ENCODE measurements around the gene ANKRD55.

GRCh38 chr5:56094579-56095361, 138.4 kb downstream of the ANKRD55 start:
- TF ChIP-seq, protein P1, sequence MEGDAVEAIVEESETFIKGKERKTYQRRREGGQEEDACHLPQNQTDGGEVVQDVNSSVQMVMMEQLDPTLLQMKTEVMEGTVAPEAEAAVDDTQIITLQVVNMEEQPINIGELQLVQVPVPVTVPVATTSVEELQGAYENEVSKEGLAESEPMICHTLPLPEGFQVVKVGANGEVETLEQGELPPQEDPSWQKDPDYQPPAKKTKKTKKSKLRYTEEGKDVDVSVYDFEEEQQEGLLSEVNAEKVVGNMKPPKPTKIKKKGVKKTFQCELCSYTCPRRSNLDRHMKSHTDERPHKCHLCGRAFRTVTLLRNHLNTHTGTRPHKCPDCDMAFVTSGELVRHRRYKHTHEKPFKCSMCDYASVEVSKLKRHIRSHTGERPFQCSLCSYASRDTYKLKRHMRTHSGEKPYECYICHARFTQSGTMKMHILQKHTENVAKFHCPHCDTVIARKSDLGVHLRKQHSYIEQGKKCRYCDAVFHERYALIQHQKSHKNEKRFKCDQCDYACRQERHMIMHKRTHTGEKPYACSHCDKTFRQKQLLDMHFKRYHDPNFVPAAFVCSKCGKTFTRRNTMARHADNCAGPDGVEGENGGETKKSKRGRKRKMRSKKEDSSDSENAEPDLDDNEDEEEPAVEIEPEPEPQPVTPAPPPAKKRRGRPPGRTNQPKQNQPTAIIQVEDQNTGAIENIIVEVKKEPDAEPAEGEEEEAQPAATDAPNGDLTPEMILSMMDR (IDR thresholded peaks at IDR 0.05), result no peak
- TF ChIP-seq POLR2A (IDR thresholded peaks at IDR 0.05), result no peak
- TF ChIP-seq POLR2AphosphoS5 (IDR thresholded peaks at IDR 0.05), result no peak
- no peak for TF ChIP-seq EP300 (IDR thresholded peaks at IDR 0.05)

Measured in sigmoid colon (tissue), 4 donors.